Neutrophil (primary cell): Measurements from ENCODE around the gene RTN4IP1.

Experiments
- H3K27ac ChIP-seq: fragments of 200-600 bp; sonication (generic); 2 replicates; pipeline ENCODE4 v1.5.1; 2016; ENCODE audit warnings: mild to moderate bottlenecking, moderate library complexity
- H3K27me3 ChIP-seq: fragments of 200-600 bp; sonication (generic); 2 replicates; pipeline ENCODE4 v1.6.0; 2016; ENCODE audit warnings: mild to moderate bottlenecking
- H3K36me3 ChIP-seq: fragments of 200-600 bp; sonication (generic); 2 replicates; pipeline ENCODE4 v1.5.1; 2017
- H3K4me1 ChIP-seq, 2 experiments: fragments of 200-600 bp in 1 of 2; sonication (generic) in 1 of 2; 1 replicate in 1 of 2; 2 replicates in 1 of 2; pipeline versions ENCODE4 v1.5.1 to v1.6.1; 2013 to 2016; ENCODE audit warnings: low read depth in 1 of 2, low read length in 1 of 2, mild to moderate bottlenecking in 1 of 2, moderate library complexity in 1 of 2; ENCODE audit not compliant: control insufficient read depth in 1 of 2, insufficient read depth in 1 of 2
- H3K4me3 ChIP-seq, 2 experiments: fragments of 200-600 bp in 1 of 2; sonication (generic) in 1 of 2; 1 replicate in 1 of 2; 2 replicates in 1 of 2; pipeline ENCODE4 v1.5.1; 2013 to 2016; ENCODE audit warnings: low read depth in 1 of 2, low read length in 1 of 2, mild to moderate bottlenecking in 1 of 2, moderate library complexity in 1 of 2
- H3K9me3 ChIP-seq: fragments of 200-600 bp; sonication (generic); 2 replicates; pipeline ENCODE4 v1.5.1; 2016
- CTCF ChIP-seq: fragments of 200-600 bp; sonication (generic); IDR thresholded peaks from 2 replicates; pipeline ENCODE4 v1.5.1; 2016; ENCODE audit warnings: antibody characterized with exemption

The RTN4IP1 gene

GRCh38 chr6:106537662-106538061 lies 91.6 kb downstream of the RTN4IP1 start:
- Histone ChIP-seq H3K27me3 (no peaks in the 10 kb centered on the region), H3K36me3 (peaks cover 30% of the 10 kb centered on the region), H3K4me3 (peak overlapping the region; percentile 1 to 4), H3K9me3 (no peaks in the 10 kb centered on the region), H3K4me1 (peaks cover 75 to 78% of the 10 kb centered on the region in 2 experiments), H3K27ac (peak overlapping the region; percentile 76)
- no peak for TF ChIP-seq CTCF

- TF ChIP-seq CTCF = no peak
- H3K27ac ChIP-seq = peak overlapping the region; percentile 76
- peaks cover 79 to 81% of the 10 kb centered on the region in 2 experiments for H3K4me1 ChIP-seq
- no peaks in the 10 kb centered on the region for H3K27me3 ChIP-seq
- H3K36me3 ChIP-seq = peaks cover 31% of the 10 kb centered on the region
- no peaks in the 10 kb centered on the region for H3K9me3 ChIP-seq
- H3K4me3 ChIP-seq = peak overlapping the region in 1 of 2 experiments; percentile 4
These were observed 92.4 kb downstream of the RTN4IP1 start for GRCh38 chr6:106536851-106537250.

- H3K4me3 ChIP-seq = no peak overlapping the region
These were observed 92.9 kb downstream of the RTN4IP1 start for GRCh38 chr6:106536357-106536756.

GRCh38 chr6:106535012-106535411 lies 94.3 kb downstream of the RTN4IP1 start:
- peak overlapping the region; percentile 76 for H3K27ac ChIP-seq
- no peaks in the 10 kb centered on the region for H3K9me3 ChIP-seq
- H3K27me3 ChIP-seq = no peaks in the 10 kb centered on the region
- peaks cover 63 to 68% of the 10 kb centered on the region in 2 experiments for H3K4me1 ChIP-seq
- no peak for TF ChIP-seq CTCF
- H3K4me3 ChIP-seq = no peak overlapping the region
- peaks cover 42% of the 10 kb centered on the region for H3K36me3 ChIP-seq

More at GRCh38 chr6:106536357-106536756, 92.9 kb downstream of the RTN4IP1 start:
- Histone ChIP-seq H3K27ac (peak overlapping the region; percentile 76), H3K4me1 (peaks cover 75 to 81% of the 10 kb centered on the region in 2 experiments), H3K9me3 (no peaks in the 10 kb centered on the region), H3K27me3 (no peaks in the 10 kb centered on the region), H3K36me3 (peaks cover 31% of the 10 kb centered on the region)
- no peak for TF ChIP-seq CTCF

GRCh38 chr6:106534564-106534982 lies 94.7 kb downstream of the RTN4IP1 start:
- H3K27ac ChIP-seq = peak overlapping the region; percentile 76
- TF ChIP-seq CTCF = no peak

GRCh38 chr6:106534004-106534403 lies 95.3 kb downstream of the RTN4IP1 start:
- no peaks in the 10 kb centered on the region for H3K9me3 ChIP-seq
- peaks cover 52% of the 10 kb centered on the region for H3K36me3 ChIP-seq
- no peaks in the 10 kb centered on the region for H3K27me3 ChIP-seq
- peak overlapping the region; percentile 76 for H3K27ac ChIP-seq
- no peak overlapping the region for H3K4me3 ChIP-seq
- TF ChIP-seq CTCF = no peak
- peaks cover 53 to 58% of the 10 kb centered on the region in 2 experiments for H3K4me1 ChIP-seq

More at GRCh38 chr6:106534564-106534982, 94.7 kb downstream of the RTN4IP1 start:
- Histone ChIP-seq H3K4me3 (no peak overlapping the region), H3K27me3 (no peaks in the 10 kb centered on the region), H3K36me3 (peaks cover 46% of the 10 kb centered on the region), H3K9me3 (no peaks in the 10 kb centered on the region), H3K4me1 (peaks cover 59 to 64% of the 10 kb centered on the region in 2 experiments)
